ENCODE data around the gene DNMT3A.

The DNMT3A gene

GRCh38 chr2:25387876-25388449, 46.2 kb upstream of the DNMT3A start:
- Histone ChIP-seq H2AFZ (ENCODE audit: low read length) (no peak overlapping the region), H3K4me3 (ENCODE audit: low read length, poor library complexity, severe bottlenecking) (no peak overlapping the region), H3K9me3 (ENCODE audit: insufficient read depth, low read depth, low read length) (no peaks in the 10 kb centered on the region), H3K4me1 (ENCODE audit: insufficient read depth, low read length, poor library complexity, severe bottlenecking) (no peaks in the 10 kb centered on the region), H3F3A (ENCODE audit: low read depth) (no peaks in the 10 kb centered on the region), H3K27me3 (ENCODE audit: insufficient read depth, low read length, poor library complexity, severe bottlenecking) (no peaks in the 10 kb centered on the region), H3K36me3 (ENCODE audit: insufficient read depth, low read length) (no peaks in the 10 kb centered on the region; the same call in 1 of the 2 replicates), H3K79me2 (ENCODE audit: insufficient read depth, low read length) (no peaks in the 10 kb centered on the region), H3K9ac (ENCODE audit: low read depth, low read length, poor library complexity, severe bottlenecking) (no peak overlapping the region), H3K9me2 (replicated peaks; ENCODE audit: low read depth, low read length) (no peaks in the 10 kb centered on the region), H3K4me2 (ENCODE audit: low read depth, low read length, poor library complexity, severe bottlenecking) (no peak overlapping the region), H4K20me1 (ENCODE audit: insufficient read depth, low read length, poor library complexity, severe bottlenecking) (no peaks in the 10 kb centered on the region)
- TF ChIP-seq EZH2phosphoT487 (IDR thresholded peaks at IDR 0.05; ENCODE audit: borderline replicate concordance), result no peak
- TF ChIP-seq CTCF (conservative IDR thresholded peaks at IDR 0.05; ENCODE audit: low read length), result no peak

GRCh38 chr2:25386971-25387875, 45.5 kb upstream of the DNMT3A start:
- Histone ChIP-seq H4K20me1 (ENCODE audit: insufficient read depth, low read length, poor library complexity, severe bottlenecking) (no peaks in the 10 kb centered on the region), H3F3A (ENCODE audit: low read depth) (no peaks in the 10 kb centered on the region), H3K36me3 (ENCODE audit: insufficient read depth, low read length) (no peaks in the 10 kb centered on the region; the same call in 1 of the 2 replicates), H3K9me2 (replicated peaks; ENCODE audit: low read depth, low read length) (no peaks in the 10 kb centered on the region), H3K4me1 (ENCODE audit: insufficient read depth, low read length, poor library complexity, severe bottlenecking) (no peaks in the 10 kb centered on the region), H3K27me3 (ENCODE audit: insufficient read depth, low read length, poor library complexity, severe bottlenecking) (no peaks in the 10 kb centered on the region), H3K9me3 (ENCODE audit: insufficient read depth, low read depth, low read length) (no peaks in the 10 kb centered on the region), H3K79me2 (ENCODE audit: insufficient read depth, low read length) (no peaks in the 10 kb centered on the region), H3K4me2 (ENCODE audit: low read depth, low read length, poor library complexity, severe bottlenecking) (no peak overlapping the region), H2AFZ (ENCODE audit: low read length) (no peak overlapping the region), H3K9ac (ENCODE audit: low read depth, low read length, poor library complexity, severe bottlenecking) (no peak overlapping the region), H3K4me3 (ENCODE audit: low read length, poor library complexity, severe bottlenecking) (no peak overlapping the region)
- TF ChIP-seq EZH2phosphoT487 (IDR thresholded peaks at IDR 0.05; ENCODE audit: borderline replicate concordance), result no peak
- no peak for TF ChIP-seq CTCF (conservative IDR thresholded peaks at IDR 0.05; ENCODE audit: low read length)

GRCh38 chr2:25385910-25386309, 44.2 kb upstream of the DNMT3A start:
- no peak overlapping the region for H3K9ac ChIP-seq (ENCODE audit: low read depth, low read length, poor library complexity, severe bottlenecking)
- no peaks in the 10 kb centered on the region; the same call in 1 of the 2 replicates for H3K36me3 ChIP-seq (ENCODE audit: insufficient read depth, low read length)
- no peaks in the 10 kb centered on the region for H4K20me1 ChIP-seq (ENCODE audit: insufficient read depth, low read length, poor library complexity, severe bottlenecking)
- H2AFZ ChIP-seq (ENCODE audit: low read length), result no peak overlapping the region
- no peaks in the 10 kb centered on the region for H3K79me2 ChIP-seq (ENCODE audit: insufficient read depth, low read length)
- no peaks in the 10 kb centered on the region for H3K4me1 ChIP-seq (ENCODE audit: insufficient read depth, low read length, poor library complexity, severe bottlenecking)
- H3K9me2 ChIP-seq (replicated peaks; ENCODE audit: low read depth, low read length), result no peaks in the 10 kb centered on the region
- H3K4me3 ChIP-seq (ENCODE audit: low read length, poor library complexity, severe bottlenecking), result no peak overlapping the region
- H3K4me2 ChIP-seq (ENCODE audit: low read depth, low read length, poor library complexity, severe bottlenecking), result no peak overlapping the region
- no peak for TF ChIP-seq CTCF (conservative IDR thresholded peaks at IDR 0.05; ENCODE audit: low read length)
- no peak for TF ChIP-seq EZH2phosphoT487 (IDR thresholded peaks at IDR 0.05; ENCODE audit: borderline replicate concordance)
- no peaks in the 10 kb centered on the region for H3K27me3 ChIP-seq (ENCODE audit: insufficient read depth, low read length, poor library complexity, severe bottlenecking)
- no peaks in the 10 kb centered on the region for H3F3A ChIP-seq (ENCODE audit: low read depth)
- H3K9me3 ChIP-seq (ENCODE audit: insufficient read depth, low read depth, low read length), result no peaks in the 10 kb centered on the region

All from Loucy (cell line).